GM23338 (cell line): ENCODE results near the gene MDGA2.
"Not testable (repeated sequence)": the region's sequence is repeated elsewhere in the genome, so short reads cannot be mapped to it uniquely, and the experiment has no call there.

ENCODE experiments used
- CREB1 ChIP-seq: fragments of 250-450 bp; sonication (Bioruptor Pico); IDR thresholded peaks from 2 replicates; pipeline ENCODE4 v1.5.0; 2020; ENCODE audit warnings: low read depth, mild to moderate bottlenecking, moderate library complexity
- ETS1 ChIP-seq: IDR thresholded peaks from 2 replicates; pipeline ENCODE4 v1.6.1; 2016; ENCODE audit warnings: antibody characterized with exemption
- EZH2 ChIP-seq: fragments of 200-600 bp; sonication (generic); IDR thresholded peaks from one replicate; pipeline ENCODE4 v1.8.0; 2017; ENCODE audit warnings: antibody characterized with exemption, mild to moderate bottlenecking, low read depth; ENCODE audit not compliant: unreplicated experiment
- EZH2phosphoT487 ChIP-seq: fragments of 200-600 bp; sonication (generic); IDR thresholded peaks from one replicate; pipeline ENCODE4 v1.8.1; 2018; ENCODE audit warnings: antibody characterized with exemption; ENCODE audit not compliant: unreplicated experiment
- JUNB ChIP-seq: IDR thresholded peaks from one replicate; pipeline ENCODE4 v1.6.1; 2016; ENCODE audit warnings: antibody characterized with exemption; ENCODE audit not compliant: unreplicated experiment
- NANOG ChIP-seq: IDR thresholded peaks from 2 replicates; pipeline ENCODE4 v1.6.1; 2016; ENCODE audit warnings: antibody characterized with exemption, borderline replicate concordance
- POLR2AphosphoS5 ChIP-seq: IDR thresholded peaks from 2 replicates; pipeline ENCODE4 v1.6.1; 2016; ENCODE audit warnings: antibody characterized with exemption, low read depth
- REST ChIP-seq: IDR thresholded peaks from one replicate; pipeline ENCODE4 v1.6.1; 2018; ENCODE audit warnings: antibody characterized with exemption; ENCODE audit not compliant: unreplicated experiment
- ZNF114 ChIP-seq: fragments of 250-450 bp; sonication (Bioruptor Pico); IDR thresholded peaks from 2 replicates; pipeline ENCODE4 v1.5.0; 2020; ENCODE audit warnings: mild to moderate bottlenecking, moderate library complexity
- ZNF331 ChIP-seq: fragments of 250-450 bp; sonication (Bioruptor Pico); IDR thresholded peaks from 2 replicates; pipeline ENCODE4 v1.5.0; 2020; ENCODE audit warnings: low read depth, mild to moderate bottlenecking, moderate library complexity
- ZNF462 ChIP-seq: fragments of 250-450 bp; sonication (Bioruptor Pico); IDR thresholded peaks from 2 replicates; pipeline ENCODE4 v1.5.0; 2020; ENCODE audit warnings: mild to moderate bottlenecking, moderate library complexity
- TF ChIP-seq, protein P1 (sequence below), 2 experiments: fragments of 200-600 bp in 1 of 2; sonication (generic) in 1 of 2; conservative IDR thresholded peaks; 2 replicates each; pipeline versions ENCODE4 v1.5.1 to v1.6.1; 2016 to 2017; ENCODE audit warnings: antibody characterized with exemption in 2 of 2, low read depth in 2 of 2, mild to moderate bottlenecking in 2 of 2, moderate library complexity in 1 of 2

DNA sequence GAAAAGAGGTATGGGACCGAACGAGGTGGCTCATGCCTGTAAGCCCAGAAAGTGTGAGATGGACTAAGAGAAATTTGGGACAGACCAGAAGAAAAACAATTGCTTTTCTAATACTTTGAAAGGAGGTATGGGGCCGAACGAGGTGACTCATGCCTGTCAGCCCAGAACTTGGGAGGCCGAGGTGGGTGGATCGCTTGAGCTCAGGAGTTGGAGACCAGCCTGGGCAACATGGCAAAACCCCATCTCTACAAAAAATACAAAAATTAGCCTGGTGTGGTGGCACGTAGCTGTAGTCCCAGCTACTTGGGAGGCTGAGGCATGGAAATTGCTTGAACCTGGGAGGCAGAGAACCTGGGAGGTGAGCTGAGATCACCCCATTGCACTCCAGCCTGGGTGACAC lies 483.2 kb downstream of the MDGA2 start:
- TF ChIP-seq, protein P1, sequence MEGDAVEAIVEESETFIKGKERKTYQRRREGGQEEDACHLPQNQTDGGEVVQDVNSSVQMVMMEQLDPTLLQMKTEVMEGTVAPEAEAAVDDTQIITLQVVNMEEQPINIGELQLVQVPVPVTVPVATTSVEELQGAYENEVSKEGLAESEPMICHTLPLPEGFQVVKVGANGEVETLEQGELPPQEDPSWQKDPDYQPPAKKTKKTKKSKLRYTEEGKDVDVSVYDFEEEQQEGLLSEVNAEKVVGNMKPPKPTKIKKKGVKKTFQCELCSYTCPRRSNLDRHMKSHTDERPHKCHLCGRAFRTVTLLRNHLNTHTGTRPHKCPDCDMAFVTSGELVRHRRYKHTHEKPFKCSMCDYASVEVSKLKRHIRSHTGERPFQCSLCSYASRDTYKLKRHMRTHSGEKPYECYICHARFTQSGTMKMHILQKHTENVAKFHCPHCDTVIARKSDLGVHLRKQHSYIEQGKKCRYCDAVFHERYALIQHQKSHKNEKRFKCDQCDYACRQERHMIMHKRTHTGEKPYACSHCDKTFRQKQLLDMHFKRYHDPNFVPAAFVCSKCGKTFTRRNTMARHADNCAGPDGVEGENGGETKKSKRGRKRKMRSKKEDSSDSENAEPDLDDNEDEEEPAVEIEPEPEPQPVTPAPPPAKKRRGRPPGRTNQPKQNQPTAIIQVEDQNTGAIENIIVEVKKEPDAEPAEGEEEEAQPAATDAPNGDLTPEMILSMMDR (conservative IDR thresholded peaks at IDR 0.05; ENCODE audit: low read depth in 2 of 2) = not testable (repeated sequence)
- TF ChIP-seq EZH2; NANOG; POLR2AphosphoS5; JUNB; ETS1; ZNF331 (CRISPR knock-in tag); EZH2phosphoT487; REST; CREB1 (CRISPR knock-in tag); ZNF462 (CRISPR knock-in tag); ZNF114 (CRISPR knock-in tag): not testable (repeated sequence)
